Measurements from ENCODE around the gene KRT77.

The KRT77 gene

DNA sequence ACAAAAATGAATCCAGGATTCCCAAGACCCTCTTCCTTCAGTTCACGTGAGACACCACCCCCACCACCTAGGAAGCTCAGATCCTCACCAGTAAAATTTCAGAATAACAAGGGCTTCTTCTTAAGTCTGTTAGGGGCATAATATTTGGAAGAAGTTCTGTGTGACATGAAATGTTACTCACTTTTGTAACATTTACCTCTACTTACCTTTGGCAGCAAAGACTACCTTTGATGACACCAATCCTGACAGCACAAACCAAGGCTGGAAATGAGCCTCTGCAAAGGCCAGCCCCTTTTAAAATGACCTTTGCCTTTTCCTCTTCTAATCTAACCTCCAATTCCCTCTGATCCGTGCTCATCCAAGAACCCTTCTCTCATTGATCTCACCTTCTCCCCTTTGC, 19.4 kb upstream of the KRT77 start:
- Mint-ChIP-seq H3K27me3 (ENCODE audit: low read depth) (peaks cover 62% of the 10 kb centered on the region), H3K4me3 (no peak overlapping the region), H3K27ac (no peak overlapping the region), H3K4me1 (no peaks in the 10 kb centered on the region), H3K36me3 (ENCODE audit: low read depth) (no peaks in the 10 kb centered on the region), H3K9me3 (no peaks in the 10 kb centered on the region)
- TF ChIP-seq, protein P1, sequence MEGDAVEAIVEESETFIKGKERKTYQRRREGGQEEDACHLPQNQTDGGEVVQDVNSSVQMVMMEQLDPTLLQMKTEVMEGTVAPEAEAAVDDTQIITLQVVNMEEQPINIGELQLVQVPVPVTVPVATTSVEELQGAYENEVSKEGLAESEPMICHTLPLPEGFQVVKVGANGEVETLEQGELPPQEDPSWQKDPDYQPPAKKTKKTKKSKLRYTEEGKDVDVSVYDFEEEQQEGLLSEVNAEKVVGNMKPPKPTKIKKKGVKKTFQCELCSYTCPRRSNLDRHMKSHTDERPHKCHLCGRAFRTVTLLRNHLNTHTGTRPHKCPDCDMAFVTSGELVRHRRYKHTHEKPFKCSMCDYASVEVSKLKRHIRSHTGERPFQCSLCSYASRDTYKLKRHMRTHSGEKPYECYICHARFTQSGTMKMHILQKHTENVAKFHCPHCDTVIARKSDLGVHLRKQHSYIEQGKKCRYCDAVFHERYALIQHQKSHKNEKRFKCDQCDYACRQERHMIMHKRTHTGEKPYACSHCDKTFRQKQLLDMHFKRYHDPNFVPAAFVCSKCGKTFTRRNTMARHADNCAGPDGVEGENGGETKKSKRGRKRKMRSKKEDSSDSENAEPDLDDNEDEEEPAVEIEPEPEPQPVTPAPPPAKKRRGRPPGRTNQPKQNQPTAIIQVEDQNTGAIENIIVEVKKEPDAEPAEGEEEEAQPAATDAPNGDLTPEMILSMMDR (IDR thresholded peaks at IDR 0.05; ENCODE audit: unreplicated experiment in 3 of 3): no peak

DNA sequence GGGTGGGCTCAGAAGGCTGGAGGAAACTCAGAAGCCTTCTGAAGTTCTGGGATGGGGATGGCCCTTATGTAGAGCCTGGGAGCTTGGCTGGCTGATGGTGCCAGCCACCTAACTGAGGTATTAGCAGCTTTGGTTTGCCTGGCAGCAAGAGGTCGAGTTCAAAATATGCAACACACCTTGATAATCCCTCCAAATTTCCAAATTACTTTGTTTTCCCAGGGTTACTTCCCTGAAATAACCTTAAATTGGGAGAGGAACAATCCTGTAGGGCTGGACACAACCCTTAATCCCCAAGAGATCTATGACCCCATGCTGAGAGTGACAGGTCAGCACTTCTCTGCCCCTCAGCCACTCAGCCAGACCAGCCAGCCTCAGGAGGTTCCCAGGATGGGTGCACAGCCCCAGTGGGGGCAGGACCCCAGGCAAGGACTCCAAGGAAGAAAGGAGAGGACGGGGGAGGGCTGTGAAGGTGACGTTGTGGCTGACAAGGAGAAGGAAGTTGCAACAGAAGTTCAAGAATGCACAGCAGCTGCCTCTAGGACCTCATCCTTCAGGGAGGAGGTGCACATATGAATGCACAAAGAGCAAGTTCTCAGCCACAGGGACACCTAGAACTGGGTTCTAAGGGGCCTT, 18.6 kb upstream of the KRT77 start:
- Mint-ChIP-seq H3K4me3 (no peak overlapping the region), H3K9me3 (no peaks in the 10 kb centered on the region), H3K27me3 (ENCODE audit: low read depth) (peaks cover 63% of the 10 kb centered on the region), H3K27ac (no peak overlapping the region), H3K4me1 (no peaks in the 10 kb centered on the region), H3K36me3 (ENCODE audit: low read depth) (no peaks in the 10 kb centered on the region)
- TF ChIP-seq, protein P1 (IDR thresholded peaks at IDR 0.05; ENCODE audit: unreplicated experiment in 3 of 3): no peak

DNA sequence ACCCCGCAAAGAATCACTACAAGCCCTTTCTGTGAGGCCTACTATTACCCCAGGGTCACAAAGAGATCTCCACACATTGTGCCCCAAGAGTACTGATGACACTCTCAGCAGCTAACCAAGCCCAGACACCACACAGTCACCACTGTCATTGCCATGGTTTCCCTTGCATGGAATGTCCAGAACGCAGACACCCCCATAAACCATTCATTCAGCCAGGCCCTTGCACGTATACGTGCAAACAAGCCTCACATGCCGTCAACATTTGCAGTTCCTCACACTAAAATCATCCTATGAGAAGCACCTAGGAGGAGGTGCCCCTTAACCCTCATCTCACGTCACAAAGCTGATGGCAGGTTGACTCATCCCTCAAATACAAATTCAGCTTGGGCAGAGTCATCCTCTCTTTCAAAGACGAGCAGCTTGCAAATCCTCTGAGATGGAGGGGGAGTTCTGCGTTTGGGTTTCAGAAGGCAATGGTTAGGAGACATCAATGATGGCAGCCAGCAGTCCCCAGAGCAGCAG, 17.1 kb upstream of the KRT77 start:
- TF ChIP-seq, protein P1 (IDR thresholded peaks at IDR 0.05; ENCODE audit: unreplicated experiment in 3 of 3): no peak
- H3K36me3 Mint-ChIP-seq (ENCODE audit: low read depth): no peaks in the 10 kb centered on the region

DNA sequence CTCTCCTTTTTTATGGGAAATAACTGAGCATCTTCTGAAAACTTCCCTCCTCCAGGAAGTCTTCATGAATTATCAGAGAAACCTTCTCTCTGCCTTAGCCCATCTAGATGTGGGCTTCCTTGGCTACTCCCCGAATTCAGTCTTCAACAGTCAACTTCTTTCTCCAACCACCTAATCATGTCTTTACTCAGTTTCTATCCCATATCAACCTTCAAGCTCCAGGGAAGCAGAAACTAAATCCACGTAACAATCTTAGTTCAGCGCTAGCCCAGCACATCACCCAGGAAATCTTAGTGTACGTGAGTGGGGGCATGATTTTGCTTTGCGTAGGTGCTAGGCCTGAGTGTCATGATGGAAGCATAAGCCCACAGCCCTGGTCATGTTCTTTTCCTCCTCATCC, 12.7 kb upstream of the KRT77 start:
- TF ChIP-seq, protein P1 (IDR thresholded peaks at IDR 0.05; ENCODE audit: unreplicated experiment in 3 of 3): no peak
- H3K4me1 Mint-ChIP-seq: no peaks in the 10 kb centered on the region
- H3K36me3 Mint-ChIP-seq (ENCODE audit: low read depth): no peaks in the 10 kb centered on the region
- H3K27me3 Mint-ChIP-seq (ENCODE audit: low read depth): peaks cover 80% of the 10 kb centered on the region
- H3K27ac Mint-ChIP-seq: no peak overlapping the region
- no peak overlapping the region for H3K4me3 Mint-ChIP-seq
- no peaks in the 10 kb centered on the region for H3K9me3 Mint-ChIP-seq

More for the DNA sequence above, 17.1 kb upstream of the KRT77 start:
- H3K9me3 Mint-ChIP-seq: no peaks in the 10 kb centered on the region
- H3K4me1 Mint-ChIP-seq: no peaks in the 10 kb centered on the region
- H3K4me3 Mint-ChIP-seq: no peak overlapping the region
- peaks cover 72% of the 10 kb centered on the region for H3K27me3 Mint-ChIP-seq (ENCODE audit: low read depth)
- H3K27ac Mint-ChIP-seq: no peak overlapping the region

DNA sequence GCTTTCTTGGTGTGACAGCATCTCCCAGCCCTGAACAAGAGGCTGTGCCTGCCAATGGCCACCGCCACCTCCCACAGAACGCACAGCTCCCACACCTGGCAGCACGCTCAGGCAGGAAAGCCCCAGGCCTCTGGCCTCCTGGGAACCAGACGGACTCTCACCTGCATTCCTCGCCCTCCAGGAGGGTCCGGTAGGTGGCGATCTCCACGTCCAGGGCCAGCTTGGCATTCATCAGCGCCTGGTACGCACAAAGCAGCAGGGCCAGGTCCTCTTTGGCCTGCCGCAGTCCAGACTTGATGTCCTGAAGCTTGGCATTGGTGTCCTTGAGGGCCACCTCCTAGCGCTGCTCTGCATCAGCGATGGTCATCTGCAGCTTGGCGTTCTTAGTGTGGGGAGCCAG, 12.1 kb upstream of the KRT77 start:
- H3K27me3 Mint-ChIP-seq (ENCODE audit: low read depth): peaks cover 81% of the 10 kb centered on the region
- H3K9me3 Mint-ChIP-seq: no peaks in the 10 kb centered on the region
- H3K36me3 Mint-ChIP-seq (ENCODE audit: low read depth): no peaks in the 10 kb centered on the region
- H3K4me1 Mint-ChIP-seq: no peaks in the 10 kb centered on the region
- TF ChIP-seq, protein P1 (IDR thresholded peaks at IDR 0.05; ENCODE audit: unreplicated experiment in 3 of 3): no peak
- H3K4me3 Mint-ChIP-seq: no peak overlapping the region
- H3K27ac Mint-ChIP-seq: no peak overlapping the region

DNA sequence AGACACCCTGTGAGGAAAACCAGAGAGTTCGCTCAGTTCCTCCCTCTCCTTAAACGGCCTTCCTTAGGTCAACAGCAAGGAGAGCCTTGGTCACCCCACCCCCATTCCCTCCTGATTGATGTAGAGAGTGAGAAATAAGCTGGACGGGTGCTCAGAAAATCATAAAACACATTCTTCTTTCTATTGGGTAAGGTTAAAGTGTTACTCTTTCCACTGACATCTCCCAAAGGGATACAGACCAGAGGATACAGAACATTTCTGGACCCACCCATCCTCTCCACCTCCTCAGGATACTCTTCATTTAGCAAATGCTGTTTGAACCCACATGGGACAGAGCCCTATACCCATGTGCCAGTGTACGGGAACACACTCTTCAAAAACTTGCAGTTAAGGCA, 11.6 kb upstream of the KRT77 start:
- TF ChIP-seq, protein P1 (IDR thresholded peaks at IDR 0.05; ENCODE audit: unreplicated experiment in 3 of 3): no peak
- Mint-ChIP-seq H3K27me3 (ENCODE audit: low read depth) (peaks cover 79% of the 10 kb centered on the region), H3K27ac (no peak overlapping the region), H3K4me1 (no peaks in the 10 kb centered on the region), H3K9me3 (no peaks in the 10 kb centered on the region), H3K4me3 (peak overlapping the region; percentile 3 to 53 (median 4)), H3K36me3 (ENCODE audit: low read depth) (no peaks in the 10 kb centered on the region)
